C4-2B (cell line): ENCODE data around the gene PLSCR1.
"Not testable (repeated sequence)": the region's sequence is repeated elsewhere in the genome, so short reads cannot be mapped to it uniquely, and the experiment has no call there.

Experiments
- H3K27ac ChIP-seq: fragments of 450-650 bp; 2 replicates; pipeline ENCODE4 v1.5.1; 2017
- ZFX ChIP-seq: fragments of 450-650 bp; IDR thresholded peaks from 2 replicates; pipeline ENCODE4 v1.6.1; 2017
- TF ChIP-seq, protein P1 (sequence below): fragments of 450-650 bp; conservative IDR thresholded peaks from 2 replicates; pipeline ENCODE4 v1.5.1; 2017; ENCODE audit warnings: mild to moderate bottlenecking

Gene PLSCR1

DNA sequence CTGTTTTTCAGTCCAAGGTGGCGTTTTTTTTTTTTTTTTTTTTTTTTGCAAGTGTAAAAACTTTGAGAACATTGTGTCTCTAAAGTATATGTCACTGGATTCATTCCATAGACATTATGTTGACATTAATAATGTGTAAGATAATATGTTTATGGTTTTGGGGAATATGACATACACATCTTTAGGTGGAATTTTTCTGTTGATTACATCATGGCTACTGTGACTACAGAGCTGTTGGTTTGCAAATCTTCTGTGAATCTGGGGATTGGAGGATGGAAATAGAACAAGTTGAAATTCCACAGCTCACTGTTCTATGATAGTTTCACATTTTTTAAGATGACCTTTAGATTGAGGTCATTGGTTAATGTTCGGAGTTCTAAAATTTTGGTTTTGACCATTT is 50.6 kb downstream of the PLSCR1 start:
- H3K27ac ChIP-seq: no peak overlapping the region
- TF ChIP-seq, protein P1, sequence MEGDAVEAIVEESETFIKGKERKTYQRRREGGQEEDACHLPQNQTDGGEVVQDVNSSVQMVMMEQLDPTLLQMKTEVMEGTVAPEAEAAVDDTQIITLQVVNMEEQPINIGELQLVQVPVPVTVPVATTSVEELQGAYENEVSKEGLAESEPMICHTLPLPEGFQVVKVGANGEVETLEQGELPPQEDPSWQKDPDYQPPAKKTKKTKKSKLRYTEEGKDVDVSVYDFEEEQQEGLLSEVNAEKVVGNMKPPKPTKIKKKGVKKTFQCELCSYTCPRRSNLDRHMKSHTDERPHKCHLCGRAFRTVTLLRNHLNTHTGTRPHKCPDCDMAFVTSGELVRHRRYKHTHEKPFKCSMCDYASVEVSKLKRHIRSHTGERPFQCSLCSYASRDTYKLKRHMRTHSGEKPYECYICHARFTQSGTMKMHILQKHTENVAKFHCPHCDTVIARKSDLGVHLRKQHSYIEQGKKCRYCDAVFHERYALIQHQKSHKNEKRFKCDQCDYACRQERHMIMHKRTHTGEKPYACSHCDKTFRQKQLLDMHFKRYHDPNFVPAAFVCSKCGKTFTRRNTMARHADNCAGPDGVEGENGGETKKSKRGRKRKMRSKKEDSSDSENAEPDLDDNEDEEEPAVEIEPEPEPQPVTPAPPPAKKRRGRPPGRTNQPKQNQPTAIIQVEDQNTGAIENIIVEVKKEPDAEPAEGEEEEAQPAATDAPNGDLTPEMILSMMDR: no peak
- no peak for TF ChIP-seq ZFX

DNA sequence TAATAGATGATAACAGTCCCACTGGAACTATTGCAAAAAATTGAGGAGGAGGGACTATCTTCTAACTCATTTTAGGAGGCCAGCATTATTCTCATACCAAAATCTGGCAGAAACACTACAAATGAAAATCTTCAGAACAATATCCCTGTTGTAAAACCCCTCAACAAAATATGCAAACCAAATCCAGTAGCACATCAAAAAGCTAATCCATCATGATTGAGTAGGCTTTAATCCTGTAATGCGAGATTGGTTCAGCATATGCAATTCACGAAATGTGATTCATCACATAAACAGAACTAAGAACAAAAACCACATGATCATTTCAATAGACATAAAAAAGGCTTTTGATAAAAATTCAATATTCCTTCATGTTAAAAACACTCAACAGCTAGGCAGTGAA is 51.2 kb downstream of the PLSCR1 start:
- H3K27ac ChIP-seq: no peak overlapping the region
- TF ChIP-seq, protein P1: no peak
- no peak for TF ChIP-seq ZFX

DNA sequence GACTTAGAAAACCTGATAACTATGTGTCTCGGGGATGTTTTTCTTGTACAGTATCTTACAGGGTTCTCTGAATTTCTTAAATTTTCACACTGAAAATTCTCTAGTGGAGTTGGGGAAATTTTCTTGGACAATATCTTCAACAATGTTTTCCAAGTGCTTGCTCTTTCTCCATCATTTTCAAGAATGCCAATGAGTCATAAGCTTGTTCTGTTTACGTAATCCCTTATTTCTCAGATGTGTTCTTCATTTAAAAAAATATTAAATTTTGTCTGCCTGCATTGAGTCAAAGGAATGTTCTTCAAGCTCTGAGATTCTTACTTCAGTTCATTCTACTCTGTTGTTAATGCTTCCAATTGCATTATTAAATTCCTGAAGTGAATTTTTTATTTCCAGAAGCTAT is 53.1 kb downstream of the PLSCR1 start:
- no peak overlapping the region for H3K27ac ChIP-seq
- TF ChIP-seq, protein P1: no peak
- no peak for TF ChIP-seq ZFX

DNA sequence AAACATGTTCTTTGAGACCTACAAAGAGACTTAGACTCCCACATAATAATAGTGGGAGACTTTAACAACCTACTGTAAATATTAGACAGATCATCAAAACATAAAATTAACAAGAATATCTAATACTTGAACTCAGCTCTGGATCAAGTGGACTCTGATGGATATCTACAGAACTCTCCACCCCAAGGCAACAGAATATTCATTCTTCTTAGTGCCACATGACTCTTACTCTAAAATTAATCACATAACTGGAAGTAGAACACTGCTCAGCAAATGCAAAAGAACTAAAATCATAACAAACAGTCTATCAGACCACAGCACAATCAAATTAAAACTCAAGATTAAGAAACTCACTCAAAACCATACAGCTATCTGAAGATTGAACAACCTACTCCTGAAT is 59.1 kb downstream of the PLSCR1 start:
- H3K27ac ChIP-seq: no peak overlapping the region
- TF ChIP-seq ZFX: no peak
- TF ChIP-seq, protein P1: no peak

DNA sequence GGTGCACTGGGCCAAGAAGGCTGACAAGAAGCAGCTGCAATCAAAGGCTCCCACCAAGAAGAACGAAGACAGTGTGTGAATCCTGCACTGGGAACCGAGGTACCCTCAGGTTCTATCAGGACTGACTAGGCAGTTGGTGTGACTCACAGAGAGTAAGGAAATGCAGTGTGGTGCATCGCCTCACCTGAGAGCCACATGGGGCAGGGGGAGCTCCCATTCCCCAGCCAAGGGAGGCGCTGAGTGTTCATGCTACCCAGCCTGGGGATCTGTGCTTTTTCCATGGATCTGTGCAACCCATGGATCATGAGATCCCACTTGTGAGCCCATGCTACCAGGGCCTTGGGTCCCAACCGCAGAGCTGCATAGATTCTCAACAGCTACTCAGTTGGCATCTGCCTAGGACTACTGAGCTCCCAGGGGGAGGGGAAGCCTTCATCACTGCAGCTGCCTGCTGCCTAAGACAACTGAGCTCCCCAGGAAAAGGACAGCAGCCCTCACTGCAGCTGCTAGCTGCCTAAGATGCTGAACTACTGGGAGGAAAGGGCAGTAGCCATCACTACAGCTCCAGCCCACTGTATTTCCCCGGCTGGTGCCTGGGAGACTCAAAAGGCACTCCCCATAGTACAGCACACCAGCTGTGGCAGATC is 68.2 kb downstream of the PLSCR1 start:
- TF ChIP-seq, protein P1: no peak
- no peak for TF ChIP-seq ZFX
- H3K27ac ChIP-seq: no peak overlapping the region

DNA sequence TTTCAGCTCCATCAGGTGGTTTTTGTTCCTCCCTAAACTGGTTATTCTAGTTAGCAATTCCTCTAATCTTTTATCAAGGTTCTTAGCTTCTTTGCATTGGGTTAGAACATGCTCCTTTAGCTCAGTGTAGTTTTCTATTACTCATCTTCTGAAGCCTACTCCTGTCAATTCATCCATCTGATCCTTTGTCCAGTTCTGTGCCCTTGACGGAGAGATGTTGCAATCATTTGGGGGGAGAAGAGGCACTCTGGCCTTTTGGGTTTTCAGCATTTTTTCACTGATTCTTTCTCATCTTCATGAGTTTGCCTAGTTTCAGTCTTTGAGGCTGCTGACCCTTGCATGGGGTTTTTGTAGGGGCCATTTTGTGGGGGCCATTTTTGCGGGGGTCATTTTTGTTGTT is 69.4 kb downstream of the PLSCR1 start:
- H3K27ac ChIP-seq: not testable (repeated sequence)

DNA sequence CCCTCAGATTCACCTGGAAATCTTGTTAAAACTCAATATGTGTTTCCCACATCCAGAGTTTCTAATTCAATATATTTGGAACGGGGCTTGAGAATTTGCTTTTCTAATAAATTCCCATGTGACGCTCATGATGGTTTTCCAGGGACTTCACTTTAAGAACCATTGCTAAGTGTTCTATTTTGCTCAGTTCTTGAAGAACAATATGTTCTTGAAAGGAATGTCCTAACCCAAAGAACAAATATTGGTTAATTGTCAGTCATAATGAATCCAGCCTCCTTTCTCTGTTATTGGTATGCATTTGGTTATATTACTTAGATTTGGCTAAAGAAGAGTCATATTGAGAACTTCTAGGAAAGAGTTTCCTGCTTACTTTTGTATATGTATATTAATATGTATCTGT is 70.7 kb downstream of the PLSCR1 start:
- TF ChIP-seq, protein P1: no peak
- TF ChIP-seq ZFX: no peak
- H3K27ac ChIP-seq: no peak overlapping the region

DNA sequence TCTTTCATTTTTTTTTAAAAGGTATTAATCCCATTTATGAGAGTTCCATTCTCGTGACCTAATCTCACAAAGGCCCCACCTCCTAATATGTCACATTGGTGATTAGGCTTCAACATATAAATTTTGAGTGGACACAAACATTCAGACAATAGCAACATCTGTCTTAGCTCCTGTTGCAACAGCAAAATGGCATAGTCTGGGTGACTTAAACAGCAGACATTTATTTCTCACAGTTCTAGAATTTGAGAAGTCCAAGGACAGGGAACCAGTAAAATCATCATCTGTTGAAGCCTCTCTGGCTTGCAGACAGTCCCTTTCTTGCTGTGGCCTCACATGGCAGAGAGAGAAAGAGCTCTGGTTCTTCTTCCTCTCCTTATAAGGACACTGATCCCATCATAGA is 71.8 kb downstream of the PLSCR1 start:
- TF ChIP-seq, protein P1: no peak
- TF ChIP-seq ZFX: no peak
- H3K27ac ChIP-seq: no peak overlapping the region
